ENCODE measurements around the gene KLK10. TPM values are rescaled to one million over a fixed set of nuclear protein-coding genes. Genes with fewer than 3 reads are reported as not detected.

The KLK10 gene
- total RNA-seq, 1 donor from 2014 or later: 11.1 TPM

DNA sequence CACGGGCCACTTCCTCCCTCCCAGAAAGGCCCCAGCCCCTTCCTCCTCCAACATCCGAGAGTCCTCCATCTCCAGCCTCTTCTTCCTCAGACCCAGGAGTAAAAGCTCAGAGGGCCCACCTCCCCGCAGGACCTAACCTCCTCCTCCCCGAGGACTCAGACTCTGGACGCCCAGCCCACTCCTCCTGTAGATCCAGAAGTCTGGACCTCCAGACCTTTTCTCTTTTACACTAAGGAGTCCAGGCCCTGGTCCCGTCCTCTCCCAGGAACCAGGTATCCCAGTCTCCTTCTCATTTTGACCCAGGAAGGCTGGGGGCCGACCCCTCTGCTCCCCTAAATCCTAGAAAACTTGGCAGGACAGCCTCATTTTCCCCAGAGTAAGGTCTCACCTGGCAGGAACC, 16.2 kb downstream of the KLK10 start:
- Mint-ChIP-seq H3K4me3 (ENCODE audit: unreplicated experiment) (no peak overlapping the region), H3K36me3 (ENCODE audit: low read depth, unreplicated experiment) (no peaks in the 10 kb centered on the region), H3K9me3 (ENCODE audit: unreplicated experiment) (no peaks in the 10 kb centered on the region), H3K27me3 (ENCODE audit: unreplicated experiment) (peaks cover 11% of the 10 kb centered on the region), H3K4me1 (ENCODE audit: unreplicated experiment) (no peaks in the 10 kb centered on the region), H3K27ac (ENCODE audit: unreplicated experiment) (no peak overlapping the region)
- TF ChIP-seq, protein P1, sequence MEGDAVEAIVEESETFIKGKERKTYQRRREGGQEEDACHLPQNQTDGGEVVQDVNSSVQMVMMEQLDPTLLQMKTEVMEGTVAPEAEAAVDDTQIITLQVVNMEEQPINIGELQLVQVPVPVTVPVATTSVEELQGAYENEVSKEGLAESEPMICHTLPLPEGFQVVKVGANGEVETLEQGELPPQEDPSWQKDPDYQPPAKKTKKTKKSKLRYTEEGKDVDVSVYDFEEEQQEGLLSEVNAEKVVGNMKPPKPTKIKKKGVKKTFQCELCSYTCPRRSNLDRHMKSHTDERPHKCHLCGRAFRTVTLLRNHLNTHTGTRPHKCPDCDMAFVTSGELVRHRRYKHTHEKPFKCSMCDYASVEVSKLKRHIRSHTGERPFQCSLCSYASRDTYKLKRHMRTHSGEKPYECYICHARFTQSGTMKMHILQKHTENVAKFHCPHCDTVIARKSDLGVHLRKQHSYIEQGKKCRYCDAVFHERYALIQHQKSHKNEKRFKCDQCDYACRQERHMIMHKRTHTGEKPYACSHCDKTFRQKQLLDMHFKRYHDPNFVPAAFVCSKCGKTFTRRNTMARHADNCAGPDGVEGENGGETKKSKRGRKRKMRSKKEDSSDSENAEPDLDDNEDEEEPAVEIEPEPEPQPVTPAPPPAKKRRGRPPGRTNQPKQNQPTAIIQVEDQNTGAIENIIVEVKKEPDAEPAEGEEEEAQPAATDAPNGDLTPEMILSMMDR (IDR thresholded peaks at IDR 0.05; ENCODE audit: unreplicated experiment): no peak
- DNase-seq (ENCODE audit: low spot score): no peak

DNA sequence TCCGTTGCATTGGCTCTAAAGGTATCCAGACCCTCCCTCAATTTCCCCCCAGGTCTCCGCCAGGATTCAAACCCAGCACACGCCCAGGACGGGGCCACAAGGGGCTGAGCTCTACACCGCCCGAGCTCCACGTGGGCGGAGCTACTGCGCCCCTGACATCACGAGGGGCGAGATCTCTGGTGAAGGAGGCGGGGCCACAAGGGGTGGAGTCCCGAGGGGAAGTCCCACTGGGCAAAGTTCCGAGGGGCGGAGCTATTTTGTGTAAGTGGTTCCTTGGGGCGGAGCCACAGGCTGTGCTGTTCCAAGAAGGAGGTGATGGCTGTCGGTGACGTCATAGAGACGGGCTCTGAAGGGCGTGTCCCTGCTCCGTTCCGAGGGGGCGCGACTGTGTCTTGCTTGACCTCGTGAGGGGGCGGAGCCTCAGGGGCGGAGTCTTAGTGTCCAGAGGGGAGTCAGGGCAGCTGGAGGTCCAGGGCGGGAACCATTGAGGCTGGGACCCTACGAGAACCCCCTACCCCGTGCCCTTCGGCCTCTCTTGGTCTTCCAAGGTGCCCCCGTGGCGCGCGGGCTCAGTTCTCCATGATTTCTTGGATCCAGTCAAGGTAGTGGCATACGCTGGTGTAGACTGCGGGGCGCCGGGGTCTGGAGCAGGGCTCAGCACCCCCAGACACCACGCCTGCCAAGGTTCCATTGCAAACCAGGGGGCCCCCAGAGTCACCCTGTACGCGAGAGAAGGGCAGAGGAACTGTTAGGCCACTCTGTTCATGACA, 16.8 kb downstream of the KLK10 start:
- TF ChIP-seq, protein P1 (IDR thresholded peaks at IDR 0.05; ENCODE audit: unreplicated experiment): no peak
- H3K4me3 Mint-ChIP-seq (ENCODE audit: unreplicated experiment): no peak overlapping the region
- H3K9me3 Mint-ChIP-seq (ENCODE audit: unreplicated experiment): no peaks in the 10 kb centered on the region
- H3K4me1 Mint-ChIP-seq (ENCODE audit: unreplicated experiment): no peaks in the 10 kb centered on the region
- H3K27me3 Mint-ChIP-seq (ENCODE audit: unreplicated experiment): peaks cover 12% of the 10 kb centered on the region
- H3K27ac Mint-ChIP-seq (ENCODE audit: unreplicated experiment): no peak overlapping the region
- no peaks in the 10 kb centered on the region for H3K36me3 Mint-ChIP-seq (ENCODE audit: low read depth, unreplicated experiment)
- no peak for DNase-seq (ENCODE audit: low spot score)

DNA sequence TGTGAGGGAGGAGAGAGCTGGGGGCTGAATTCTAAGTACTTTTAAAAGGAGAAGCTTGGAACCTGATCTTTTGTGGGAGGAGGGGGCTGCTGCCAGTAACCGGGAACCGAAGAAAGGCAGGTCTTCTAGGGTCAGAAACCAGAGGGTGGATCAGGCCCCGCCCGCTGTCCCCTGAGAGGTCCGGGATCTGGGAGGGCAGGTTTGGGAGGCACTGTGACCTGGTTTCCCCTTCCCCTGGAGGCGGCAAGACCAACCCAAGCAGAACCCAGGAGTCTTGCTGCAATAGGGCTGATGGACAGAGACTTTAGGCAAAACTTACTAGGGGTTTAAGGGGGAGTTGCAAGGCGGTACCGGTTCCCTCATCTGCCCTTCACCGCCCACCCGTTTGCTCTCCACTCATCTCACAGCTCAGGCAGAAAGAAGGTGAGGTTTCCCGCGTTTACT, 17.4 kb downstream of the KLK10 start:
- DNase-seq (ENCODE audit: low spot score): no peak
- Mint-ChIP-seq H3K27me3 (ENCODE audit: unreplicated experiment) (peaks cover 12% of the 10 kb centered on the region), H3K4me1 (ENCODE audit: unreplicated experiment) (no peaks in the 10 kb centered on the region), H3K36me3 (ENCODE audit: low read depth, unreplicated experiment) (no peaks in the 10 kb centered on the region), H3K27ac (ENCODE audit: unreplicated experiment) (no peak overlapping the region), H3K9me3 (ENCODE audit: unreplicated experiment) (no peaks in the 10 kb centered on the region), H3K4me3 (ENCODE audit: unreplicated experiment) (no peak overlapping the region)
- TF ChIP-seq, protein P1 (IDR thresholded peaks at IDR 0.05; ENCODE audit: unreplicated experiment): no peak

DNA sequence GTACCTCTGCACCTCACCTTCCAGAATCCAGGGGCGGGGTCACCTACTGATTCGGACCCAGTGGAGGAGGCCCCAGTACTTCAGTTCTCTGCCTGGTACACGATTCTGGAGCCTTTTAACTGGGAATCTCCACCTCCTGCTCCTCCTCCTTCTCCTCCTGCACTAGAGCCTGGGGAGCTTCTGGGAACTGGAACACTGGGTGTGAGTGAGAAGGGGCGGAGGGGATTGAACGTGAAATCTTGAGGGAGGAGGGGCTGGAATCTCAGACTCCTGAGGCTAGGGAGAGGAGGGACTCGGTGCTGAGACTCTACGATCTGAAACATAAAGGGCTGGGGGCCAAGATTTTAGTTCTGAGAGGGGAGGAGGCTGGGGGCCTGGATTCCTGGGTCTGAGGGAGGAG, 18.0 kb downstream of the KLK10 start, which contains the start of gene KLK8:
Gene KLK8 (minus strand): TSS at position 90 of the 400 bp plus-strand sequence. CDS start 437 bp downstream, outside the sequence.
- H3K27me3 Mint-ChIP-seq (ENCODE audit: unreplicated experiment): peaks cover 14% of the 10 kb centered on the region
- H3K9me3 Mint-ChIP-seq (ENCODE audit: unreplicated experiment): no peaks in the 10 kb centered on the region
- H3K4me1 Mint-ChIP-seq (ENCODE audit: unreplicated experiment): no peaks in the 10 kb centered on the region
- DNase-seq (ENCODE audit: low spot score): no peak
- H3K4me3 Mint-ChIP-seq (ENCODE audit: unreplicated experiment): peak within 1 kb of the TSS; percentile 25
- no peak within 1 kb of the TSS for H3K27ac Mint-ChIP-seq (ENCODE audit: unreplicated experiment)
- TF ChIP-seq, protein P1 (IDR thresholded peaks at IDR 0.05; ENCODE audit: unreplicated experiment): no peak
- no peaks in the 10 kb centered on the region for H3K36me3 Mint-ChIP-seq (ENCODE audit: low read depth, unreplicated experiment)

DNA sequence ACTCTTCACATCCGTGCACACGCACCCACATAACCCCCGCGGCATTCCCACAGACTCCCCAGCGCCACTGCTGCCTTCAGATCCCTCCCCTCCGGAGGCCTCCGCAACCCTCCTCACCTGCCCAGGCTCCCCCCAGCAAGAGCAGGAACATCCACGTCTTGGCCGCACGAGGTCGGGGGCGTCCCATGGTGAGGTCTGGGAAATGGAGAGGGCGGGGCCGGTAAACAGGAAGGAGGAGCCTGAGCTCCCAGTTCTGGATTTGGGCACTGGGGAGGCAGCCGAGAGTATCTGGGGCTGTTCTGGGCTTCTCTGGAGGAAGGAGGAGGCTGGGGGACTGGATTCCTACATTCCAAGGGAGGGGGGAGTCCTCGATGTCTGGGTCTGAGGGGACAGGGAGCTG, 18.5 kb downstream of the KLK10 start:
- H3K36me3 Mint-ChIP-seq (ENCODE audit: low read depth, unreplicated experiment): no peaks in the 10 kb centered on the region
- H3K27ac Mint-ChIP-seq (ENCODE audit: unreplicated experiment): no peak overlapping the region
- H3K27me3 Mint-ChIP-seq (ENCODE audit: unreplicated experiment): peaks cover 12% of the 10 kb centered on the region
- no peaks in the 10 kb centered on the region for H3K4me1 Mint-ChIP-seq (ENCODE audit: unreplicated experiment)
- no peak for DNase-seq (ENCODE audit: low spot score)
- TF ChIP-seq, protein P1 (IDR thresholded peaks at IDR 0.05; ENCODE audit: unreplicated experiment): no peak
- H3K9me3 Mint-ChIP-seq (ENCODE audit: unreplicated experiment): no peaks in the 10 kb centered on the region
- no peak overlapping the region for H3K4me3 Mint-ChIP-seq (ENCODE audit: unreplicated experiment)
